Liver (tissue), 9 donors: ENCODE measurements around the gene PRDM12. TPM values are rescaled to one million over a fixed set of nuclear protein-coding genes. Genes with fewer than 3 reads are reported as not detected.

Experiments used
- DNase-seq: peaks from one replicate; pipeline ENCODE4 v3.0.0-alpha.2; 2017; ENCODE audit warnings: low spot score
- H3K27ac ChIP-seq, 2 donors: one replicate each; pipeline ENCODE4 v1.7.0; 2013; ENCODE audit warnings: inconsistent platforms in 2 of 2, low read length in 2 of 2, control low read depth in 1 of 2, low read depth in 1 of 2, mild to moderate bottlenecking in 1 of 2
- H3K27me3 ChIP-seq, 4 donors: one replicate each; pipeline versions ENCODE4 v1.6.1 to v1.7.0; 2013; ENCODE audit warnings: low read length in 3 of 4, inconsistent platforms in 1 of 4, mild to moderate bottlenecking in 1 of 4, moderate library complexity in 1 of 4; ENCODE audit not compliant: control insufficient read depth in 4 of 4, insufficient read depth in 4 of 4
- H3K36me3 ChIP-seq, 4 donors: one replicate each; pipeline versions ENCODE4 v1.6.1 to v1.7.0; 2013; ENCODE audit warnings: low read length in 3 of 4, mild to moderate bottlenecking in 3 of 4, low read depth in 1 of 4, moderate library complexity in 1 of 4; ENCODE audit not compliant: control insufficient read depth in 4 of 4, insufficient read depth in 3 of 4
- H3K4me1 ChIP-seq, 4 donors: one replicate each; pipeline versions ENCODE4 v1.6.1 to v1.7.0; 2013; ENCODE audit warnings: low read length in 3 of 4, mild to moderate bottlenecking in 3 of 4, moderate library complexity in 1 of 4; ENCODE audit not compliant: control insufficient read depth in 4 of 4, insufficient read depth in 4 of 4
- H3K4me3 ChIP-seq, 3 donors: one replicate each; pipeline versions ENCODE4 v1.6.1 to v1.7.0; 2013; ENCODE audit warnings: low read length in 3 of 3, control low read depth in 1 of 3, low read depth in 1 of 3, mild to moderate bottlenecking in 1 of 3
- H3K9ac ChIP-seq, 2 donors: one replicate each; pipeline ENCODE4 v1.7.0; 2013; ENCODE audit warnings: low read length in 2 of 2, mild to moderate bottlenecking in 2 of 2, moderate library complexity in 2 of 2, control low read depth in 1 of 2, low read depth in 1 of 2
- H3K9me3 ChIP-seq, 4 donors: one replicate each; pipeline versions ENCODE4 v1.6.1 to v1.7.0; 2013; ENCODE audit warnings: low read length in 3 of 4; ENCODE audit not compliant: control insufficient read depth in 4 of 4
- EGR1 ChIP-seq, 2 donors: IDR thresholded peaks; 2 replicates each; pipeline ENCODE4 v1.6.1; 2016 to 2018; ENCODE audit warnings: antibody characterized with exemption in 2 of 2, low read depth in 2 of 2
- FOXA1 ChIP-seq: IDR thresholded peaks from 2 replicates; pipeline ENCODE4 v1.6.1; 2016; ENCODE audit warnings: antibody characterized with exemption
- FOXA2 ChIP-seq: IDR thresholded peaks from 2 replicates; pipeline ENCODE4 v1.6.1; 2016; ENCODE audit warnings: antibody characterized with exemption
- GABPA ChIP-seq, 2 donors: IDR thresholded peaks in 1 of 2; conservative IDR thresholded peaks in 1 of 2; 2 replicates each; pipeline ENCODE4 v1.6.1; 2016; ENCODE audit warnings: antibody characterized with exemption in 2 of 2, mild to moderate bottlenecking in 1 of 2, moderate library complexity in 1 of 2
- HNF4A ChIP-seq, 2 donors: conservative IDR thresholded peaks; 2 replicates each; pipeline ENCODE4 v1.6.1; 2016; ENCODE audit warnings: antibody characterized with exemption in 2 of 2, mild to moderate bottlenecking in 2 of 2
- HNF4G ChIP-seq: IDR thresholded peaks from 2 replicates; pipeline ENCODE4 v1.6.1; 2016; ENCODE audit warnings: antibody characterized with exemption
- JUND ChIP-seq, 2 donors: IDR thresholded peaks; 2 replicates each; pipeline ENCODE4 v1.6.1; 2016; ENCODE audit warnings: antibody characterized with exemption in 2 of 2
- NR2F2 ChIP-seq: IDR thresholded peaks from 2 replicates; pipeline ENCODE4 v1.6.1; 2016; ENCODE audit warnings: antibody characterized with exemption
- RAD21 ChIP-seq, 2 donors: IDR thresholded peaks; 2 replicates each; pipeline ENCODE4 v1.6.1; 2016; ENCODE audit warnings: antibody characterized with exemption in 2 of 2, mild to moderate bottlenecking in 2 of 2
- RXRA ChIP-seq, 2 donors: IDR thresholded peaks; 2 replicates each; pipeline ENCODE4 v1.6.1; 2017 to 2018; ENCODE audit warnings: antibody characterized with exemption in 2 of 2, mild to moderate bottlenecking in 1 of 2
- SP1 ChIP-seq: IDR thresholded peaks from 2 replicates; pipeline ENCODE4 v1.6.1; 2018; ENCODE audit warnings: antibody characterized with exemption, mild to moderate bottlenecking
- TAF1 ChIP-seq: conservative IDR thresholded peaks from 2 replicates; pipeline ENCODE4 v1.6.1; 2016; ENCODE audit warnings: antibody characterized with exemption, mild to moderate bottlenecking
- YY1 ChIP-seq: IDR thresholded peaks from 2 replicates; pipeline ENCODE4 v1.6.1; 2016; ENCODE audit warnings: antibody characterized with exemption, mild to moderate bottlenecking
- WGBS: extraction: QIAGEN DNeasy Blood & Tissue Kit; methylation state at CpG from one replicate; pipeline ENCODE4 v1.1.7; 2013; 5-methylcytosine and 5-hydroxymethylcytosine counted together
- polyA plus RNA-seq, 2 donors: library from polyadenylated mRNA; stranded (reverse) in 1 of 2; unstranded in 1 of 2; fragments of 200-250 nt in 1 of 2; fragments of >200 nt in 1 of 2; fragmentation: Nextera tagmentation in 1 of 2; extraction: Ambion mirVana in 1 of 2; gene quantifications; one replicate each; pipeline versions ENCODE4 v1.2.1 to v1.2.3, GENCODE V29; 2013 to 2015
- total RNA-seq, 2 donors: library from RNA; depleted of rRNA; stranded (reverse); fragments of >200 nt; gene quantifications; one replicate each; pipeline ENCODE4 v1.2.3, GENCODE V29; 2014
- TF ChIP-seq, protein P1 (sequence below): fragments of 150-350 bp; IDR thresholded peaks from 2 replicates; pipeline ENCODE4 v1.5.1; 2017; ENCODE audit warnings: improper control_type of control experiment, low read depth, low read length; ENCODE audit not compliant: missing input control
- TF ChIP-seq, protein P2 (sequence below): IDR thresholded peaks from 2 replicates; pipeline ENCODE4 v1.6.1; 2016; ENCODE audit warnings: antibody characterized with exemption
- TF ChIP-seq, protein P3 (sequence below): IDR thresholded peaks from 2 replicates; pipeline ENCODE4 v1.6.1; 2016; ENCODE audit warnings: antibody characterized with exemption, mild to moderate bottlenecking
- TF ChIP-seq, protein P4 (sequence below): IDR thresholded peaks from 2 replicates; pipeline ENCODE4 v1.6.1; 2016; ENCODE audit warnings: antibody characterized with exemption
- TF ChIP-seq, protein P5 (sequence below): IDR thresholded peaks from 2 replicates; pipeline ENCODE4 v1.6.1; 2016; ENCODE audit warnings: antibody characterized with exemption
- donor health status: healthy.
- donor health status: healthy.
- donor health status: healthy.
- donor health status: healthy.
- donor health status: healthy.

The PRDM12 gene
- total and polyA plus RNA-seq, 4 donors = 0.02 TPM; not detected in 3

DNA sequence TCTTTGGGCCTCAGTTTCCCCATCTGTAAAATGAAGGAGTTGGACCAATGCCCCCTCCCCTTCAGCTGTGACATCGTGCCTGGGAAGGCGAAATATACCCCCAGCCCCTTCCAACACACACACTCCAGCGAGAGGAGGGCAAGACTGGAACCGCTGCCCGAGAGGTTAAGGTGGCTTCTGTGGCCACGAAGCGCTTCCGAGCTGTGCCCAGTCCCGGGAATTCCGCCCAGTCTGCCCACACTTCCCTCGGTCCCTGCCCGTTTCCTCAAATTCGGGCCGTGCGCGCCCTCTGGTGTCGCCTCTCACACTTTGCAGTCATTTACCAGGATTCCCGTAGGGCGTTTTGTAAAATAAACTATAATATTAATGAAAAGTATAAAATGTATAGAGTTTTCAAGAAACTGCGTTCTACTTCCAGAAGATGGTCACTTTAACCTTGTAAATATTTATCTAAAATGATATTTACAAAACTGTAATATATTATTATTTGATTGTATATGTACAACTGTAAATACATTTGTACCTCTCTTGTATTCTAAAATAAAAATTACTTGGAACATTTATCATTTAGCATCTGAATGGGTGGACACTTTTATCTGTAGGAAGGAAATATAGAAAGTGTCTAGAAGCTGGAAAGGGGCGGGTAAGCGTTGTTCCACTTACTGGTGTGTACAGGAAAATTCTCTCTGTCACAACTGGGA, 18.2 kb downstream of the PRDM12 start:
- Histone ChIP-seq H3K27ac (peak overlapping the region; percentile 22 to 61), H3K27me3 (no peaks in the 10 kb centered on the region), H3K9ac (peak overlapping the region; percentile 12 to 20), H3K4me1 (peaks cover 9 to 24% (median 17%) of the 10 kb centered on the region in 4 donors), H3K36me3 (no peaks in the 10 kb centered on the region), H3K4me3 (peak overlapping the region in 2 of 3 donors; percentile 7 to 58), H3K9me3 (peaks cover 0 to 6% (median under 1%) of the 10 kb centered on the region in 4 donors)
- DNase-seq = peak; percentile 68
- no peak for TF ChIP-seq YY1
- peak in 1 of 2 donors; percentile 15 for TF ChIP-seq HNF4A (conservative IDR thresholded peaks at IDR 0.05)
- TF ChIP-seq FOXA1 = no peak
- TF ChIP-seq, protein P1, sequence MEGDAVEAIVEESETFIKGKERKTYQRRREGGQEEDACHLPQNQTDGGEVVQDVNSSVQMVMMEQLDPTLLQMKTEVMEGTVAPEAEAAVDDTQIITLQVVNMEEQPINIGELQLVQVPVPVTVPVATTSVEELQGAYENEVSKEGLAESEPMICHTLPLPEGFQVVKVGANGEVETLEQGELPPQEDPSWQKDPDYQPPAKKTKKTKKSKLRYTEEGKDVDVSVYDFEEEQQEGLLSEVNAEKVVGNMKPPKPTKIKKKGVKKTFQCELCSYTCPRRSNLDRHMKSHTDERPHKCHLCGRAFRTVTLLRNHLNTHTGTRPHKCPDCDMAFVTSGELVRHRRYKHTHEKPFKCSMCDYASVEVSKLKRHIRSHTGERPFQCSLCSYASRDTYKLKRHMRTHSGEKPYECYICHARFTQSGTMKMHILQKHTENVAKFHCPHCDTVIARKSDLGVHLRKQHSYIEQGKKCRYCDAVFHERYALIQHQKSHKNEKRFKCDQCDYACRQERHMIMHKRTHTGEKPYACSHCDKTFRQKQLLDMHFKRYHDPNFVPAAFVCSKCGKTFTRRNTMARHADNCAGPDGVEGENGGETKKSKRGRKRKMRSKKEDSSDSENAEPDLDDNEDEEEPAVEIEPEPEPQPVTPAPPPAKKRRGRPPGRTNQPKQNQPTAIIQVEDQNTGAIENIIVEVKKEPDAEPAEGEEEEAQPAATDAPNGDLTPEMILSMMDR = peak; percentile 76
- TF ChIP-seq, protein P2, sequence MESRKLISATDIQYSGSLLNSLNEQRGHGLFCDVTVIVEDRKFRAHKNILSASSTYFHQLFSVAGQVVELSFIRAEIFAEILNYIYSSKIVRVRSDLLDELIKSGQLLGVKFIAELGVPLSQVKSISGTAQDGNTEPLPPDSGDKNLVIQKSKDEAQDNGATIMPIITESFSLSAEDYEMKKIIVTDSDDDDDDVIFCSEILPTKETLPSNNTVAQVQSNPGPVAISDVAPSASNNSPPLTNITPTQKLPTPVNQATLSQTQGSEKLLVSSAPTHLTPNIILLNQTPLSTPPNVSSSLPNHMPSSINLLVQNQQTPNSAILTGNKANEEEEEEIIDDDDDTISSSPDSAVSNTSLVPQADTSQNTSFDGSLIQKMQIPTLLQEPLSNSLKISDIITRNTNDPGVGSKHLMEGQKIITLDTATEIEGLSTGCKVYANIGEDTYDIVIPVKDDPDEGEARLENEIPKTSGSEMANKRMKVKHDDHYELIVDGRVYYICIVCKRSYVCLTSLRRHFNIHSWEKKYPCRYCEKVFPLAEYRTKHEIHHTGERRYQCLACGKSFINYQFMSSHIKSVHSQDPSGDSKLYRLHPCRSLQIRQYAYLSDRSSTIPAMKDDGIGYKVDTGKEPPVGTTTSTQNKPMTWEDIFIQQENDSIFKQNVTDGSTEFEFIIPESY = no peak
- TF ChIP-seq TAF1 = peak; percentile 27
- TF ChIP-seq, protein P3, sequence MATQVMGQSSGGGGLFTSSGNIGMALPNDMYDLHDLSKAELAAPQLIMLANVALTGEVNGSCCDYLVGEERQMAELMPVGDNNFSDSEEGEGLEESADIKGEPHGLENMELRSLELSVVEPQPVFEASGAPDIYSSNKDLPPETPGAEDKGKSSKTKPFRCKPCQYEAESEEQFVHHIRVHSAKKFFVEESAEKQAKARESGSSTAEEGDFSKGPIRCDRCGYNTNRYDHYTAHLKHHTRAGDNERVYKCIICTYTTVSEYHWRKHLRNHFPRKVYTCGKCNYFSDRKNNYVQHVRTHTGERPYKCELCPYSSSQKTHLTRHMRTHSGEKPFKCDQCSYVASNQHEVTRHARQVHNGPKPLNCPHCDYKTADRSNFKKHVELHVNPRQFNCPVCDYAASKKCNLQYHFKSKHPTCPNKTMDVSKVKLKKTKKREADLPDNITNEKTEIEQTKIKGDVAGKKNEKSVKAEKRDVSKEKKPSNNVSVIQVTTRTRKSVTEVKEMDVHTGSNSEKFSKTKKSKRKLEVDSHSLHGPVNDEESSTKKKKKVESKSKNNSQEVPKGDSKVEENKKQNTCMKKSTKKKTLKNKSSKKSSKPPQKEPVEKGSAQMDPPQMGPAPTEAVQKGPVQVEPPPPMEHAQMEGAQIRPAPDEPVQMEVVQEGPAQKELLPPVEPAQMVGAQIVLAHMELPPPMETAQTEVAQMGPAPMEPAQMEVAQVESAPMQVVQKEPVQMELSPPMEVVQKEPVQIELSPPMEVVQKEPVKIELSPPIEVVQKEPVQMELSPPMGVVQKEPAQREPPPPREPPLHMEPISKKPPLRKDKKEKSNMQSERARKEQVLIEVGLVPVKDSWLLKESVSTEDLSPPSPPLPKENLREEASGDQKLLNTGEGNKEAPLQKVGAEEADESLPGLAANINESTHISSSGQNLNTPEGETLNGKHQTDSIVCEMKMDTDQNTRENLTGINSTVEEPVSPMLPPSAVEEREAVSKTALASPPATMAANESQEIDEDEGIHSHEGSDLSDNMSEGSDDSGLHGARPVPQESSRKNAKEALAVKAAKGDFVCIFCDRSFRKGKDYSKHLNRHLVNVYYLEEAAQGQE = peak; percentile 56
- peak; percentile 26 to 63 for TF ChIP-seq RXRA (IDR thresholded peaks at IDR 0.05)
- no peak for TF ChIP-seq GABPA (IDR thresholded peaks at IDR 0.05 in 1 of 2, conservative IDR thresholded peaks at IDR 0.05 in 1 of 2)
- TF ChIP-seq EGR1 (IDR thresholded peaks at IDR 0.05; ENCODE audit: low read depth in 2 of 2) = peak in 1 of 2 donors; percentile 24
- no peak for TF ChIP-seq JUND (IDR thresholded peaks at IDR 0.05)
- TF ChIP-seq RAD21 (IDR thresholded peaks at IDR 0.05) = peak; percentile 94 to 95
- no peak for TF ChIP-seq FOXA2
- TF ChIP-seq SP1 = peak; percentile 13
- TF ChIP-seq NR2F2 = no peak
- no peak for TF ChIP-seq HNF4G
- TF ChIP-seq, protein P4, sequence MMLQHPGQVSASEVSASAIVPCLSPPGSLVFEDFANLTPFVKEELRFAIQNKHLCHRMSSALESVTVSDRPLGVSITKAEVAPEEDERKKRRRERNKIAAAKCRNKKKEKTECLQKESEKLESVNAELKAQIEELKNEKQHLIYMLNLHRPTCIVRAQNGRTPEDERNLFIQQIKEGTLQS = no peak
- TF ChIP-seq, protein P5, sequence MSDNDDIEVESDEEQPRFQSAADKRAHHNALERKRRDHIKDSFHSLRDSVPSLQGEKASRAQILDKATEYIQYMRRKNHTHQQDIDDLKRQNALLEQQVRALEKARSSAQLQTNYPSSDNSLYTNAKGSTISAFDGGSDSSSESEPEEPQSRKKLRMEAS = no peak
- WGBS = 3% methylated on average over 22 of the region's 22 CpGs
